NCI-H2107 treated with DMSO at 0.1 percent for 48 hours (cell line): Measurements from ENCODE around the gene PPP1CA.

ENCODE experiments used
- DNase-seq: peaks from one replicate; lab custom pipeline; 2025; ENCODE audit not compliant: unreplicated experiment; lab: John Stamatoyannopoulos, UW

The PPP1CA gene

GRCh38 chr11:67401495-67402191 lies at the start of gene PPP1CA:
Gene PPP1CA, minus strand, starts transcription at chr11:67401858. Its CDS starts 76 bp downstream, at chr11:67401782.
- DNase-seq: peak; percentile 69

GRCh38 chr11:67450796-67451657 lies 49.4 kb upstream of the PPP1CA start:
- DNase-seq: no peak

- peak; percentile 33 for DNase-seq
Observed at GRCh38 chr11:67449116-67449844, 47.6 kb upstream of the PPP1CA start.

GRCh38 chr11:67448220-67448609 lies 46.6 kb upstream of the PPP1CA start:
- no peak for DNase-seq

GRCh38 chr11:67445515-67445914 lies 43.9 kb upstream of the PPP1CA start:
- DNase-seq: no peak

- no peak for DNase-seq
Observed at GRCh38 chr11:67442504-67443404, 41.1 kb upstream of the PPP1CA start.

GRCh38 chr11:67441731-67442351 lies 40.2 kb upstream of the PPP1CA start:
- no peak for DNase-seq

GRCh38 chr11:67441098-67441563 lies 39.5 kb upstream of the PPP1CA start:
- DNase-seq: no peak

- DNase-seq: no peak
Observed at GRCh38 chr11:67440229-67441097, 38.8 kb upstream of the PPP1CA start.

GRCh38 chr11:67439321-67440228 lies 37.9 kb upstream of the PPP1CA start:
- DNase-seq: no peak

GRCh38 chr11:67438158-67438902 lies 36.7 kb upstream of the PPP1CA start:
- DNase-seq: no peak

GRCh38 chr11:67437809-67438157 lies 36.1 kb upstream of the PPP1CA start:
- no peak for DNase-seq

GRCh38 chr11:67437082-67437808 lies 35.6 kb upstream of the PPP1CA start, which contains the start of gene PTPRCAP:
Gene PTPRCAP, minus strand, starts transcription at chr11:67437682. Its CDS starts 63 bp downstream, at chr11:67437619.
- no peak for DNase-seq

GRCh38 chr11:67436459-67437081 lies 34.9 kb upstream of the PPP1CA start:
- DNase-seq: no peak

GRCh38 chr11:67435727-67436458 lies 34.2 kb upstream of the PPP1CA start:
- no peak for DNase-seq
